Kidney epithelial cell (primary cell): Measurements from ENCODE around the gene UBD. TPM values are rescaled to one million over a fixed set of nuclear protein-coding genes. Genes with fewer than 3 reads are reported as not detected.

Experiments used
- DNase-seq: peaks from one replicate; pipeline ENCODE4 v3.0.0-alpha.2; 2010; ENCODE audit warnings: low read depth
- H3K27me3 ChIP-seq: 2 replicates; pipeline ENCODE4 v1.6.0; 2011; ENCODE audit warnings: low read length; ENCODE audit not compliant: control insufficient read depth, insufficient read depth
- H3K36me3 ChIP-seq: 2 replicates; pipeline ENCODE4 v1.5.1; 2011; ENCODE audit warnings: low read length; ENCODE audit not compliant: control insufficient read depth, insufficient read depth
- H3K4me3 ChIP-seq: 2 replicates; pipeline ENCODE4 v1.5.1; 2011; ENCODE audit warnings: low read depth, mild to moderate bottlenecking, control low read depth, low read length
- total RNA-seq: library from RNA; depleted of rRNA; stranded (reverse); fragments of >200 nt; gene quantifications from 2 replicates; pipeline ENCODE4 v1.2.3, GENCODE V29; 2015
- TF ChIP-seq, protein P1 (sequence below): IDR thresholded peaks from 2 replicates; pipeline ENCODE4 v1.5.1; 2011; ENCODE audit warnings: mild to moderate bottlenecking, moderate library complexity, low read length, control low read depth, inconsistent platforms; ENCODE audit not compliant: insufficient read depth, poor library complexity, severe bottlenecking

The UBD gene
- total RNA-seq, 1 donor from 2014 or later: 9.4 TPM

- no peak for DNase-seq
- Histone ChIP-seq H3K36me3 (no peaks in the 10 kb centered on the region), H3K27me3 (no peaks in the 10 kb centered on the region), H3K4me3 (no peak overlapping the region)
- TF ChIP-seq, protein P1, sequence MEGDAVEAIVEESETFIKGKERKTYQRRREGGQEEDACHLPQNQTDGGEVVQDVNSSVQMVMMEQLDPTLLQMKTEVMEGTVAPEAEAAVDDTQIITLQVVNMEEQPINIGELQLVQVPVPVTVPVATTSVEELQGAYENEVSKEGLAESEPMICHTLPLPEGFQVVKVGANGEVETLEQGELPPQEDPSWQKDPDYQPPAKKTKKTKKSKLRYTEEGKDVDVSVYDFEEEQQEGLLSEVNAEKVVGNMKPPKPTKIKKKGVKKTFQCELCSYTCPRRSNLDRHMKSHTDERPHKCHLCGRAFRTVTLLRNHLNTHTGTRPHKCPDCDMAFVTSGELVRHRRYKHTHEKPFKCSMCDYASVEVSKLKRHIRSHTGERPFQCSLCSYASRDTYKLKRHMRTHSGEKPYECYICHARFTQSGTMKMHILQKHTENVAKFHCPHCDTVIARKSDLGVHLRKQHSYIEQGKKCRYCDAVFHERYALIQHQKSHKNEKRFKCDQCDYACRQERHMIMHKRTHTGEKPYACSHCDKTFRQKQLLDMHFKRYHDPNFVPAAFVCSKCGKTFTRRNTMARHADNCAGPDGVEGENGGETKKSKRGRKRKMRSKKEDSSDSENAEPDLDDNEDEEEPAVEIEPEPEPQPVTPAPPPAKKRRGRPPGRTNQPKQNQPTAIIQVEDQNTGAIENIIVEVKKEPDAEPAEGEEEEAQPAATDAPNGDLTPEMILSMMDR: no peak
Measured at GRCh38 chr6:29524444-29525310, 34.9 kb downstream of the UBD start.

GRCh38 chr6:29524044-29524443 lies 35.5 kb downstream of the UBD start:
- DNase-seq: no peak
- H3K27me3 ChIP-seq: no peaks in the 10 kb centered on the region
- no peaks in the 10 kb centered on the region for H3K36me3 ChIP-seq
- H3K4me3 ChIP-seq: no peak overlapping the region
- TF ChIP-seq, protein P1: no peak

- Histone ChIP-seq H3K27me3 (no peaks in the 10 kb centered on the region), H3K4me3 (no peak overlapping the region), H3K36me3 (no peaks in the 10 kb centered on the region)
- no peak for DNase-seq
- TF ChIP-seq, protein P1: no peak
Measured at GRCh38 chr6:29522227-29522626, 37.3 kb downstream of the UBD start.

GRCh38 chr6:29521006-29521680 lies 38.4 kb downstream of the UBD start:
- H3K27me3 ChIP-seq: no peaks in the 10 kb centered on the region
- TF ChIP-seq, protein P1: no peak
- H3K4me3 ChIP-seq: no peak overlapping the region
- no peaks in the 10 kb centered on the region for H3K36me3 ChIP-seq
- DNase-seq: no peak

- no peaks in the 10 kb centered on the region for H3K36me3 ChIP-seq
- no peak overlapping the region for H3K4me3 ChIP-seq
- DNase-seq: no peak
- no peaks in the 10 kb centered on the region for H3K27me3 ChIP-seq
- TF ChIP-seq, protein P1: no peak
Measured at GRCh38 chr6:29520232-29520631, 39.3 kb downstream of the UBD start.
